Stimulated activated CD4-positive, alpha-beta T cell treated with anti-CD3 and anti-CD28 coated beads, Interleukin-2, amount 100 ng/mL, for 4 hours (primary cell): ENCODE measurements around the gene TECPR2.
"Not testable (repeated sequence)": the region's sequence is repeated elsewhere in the genome, so short reads cannot be mapped to it uniquely, and the experiment has no call there.

ENCODE experiments used
- DNase-seq: peaks from one replicate; pipeline ENCODE4 v3.0.0-alpha.2; 2020; ENCODE audit warnings: low read depth

The TECPR2 gene

GRCh38 chr14:102362545-102363181 lies at the start of gene TECPR2, which contains the start of gene CINP:
Gene TECPR2, plus strand, starts transcription at chr14:102362941. Its CDS starts 13,781 bp downstream, at chr14:102376722.
Gene CINP, minus strand, starts transcription at chr14:102362890. Its CDS starts 39 bp downstream, at chr14:102362851.
- DNase-seq: peak; percentile 95

- DNase-seq: peak; percentile 69
Measured at GRCh38 chr14:102314242-102315011, 48.3 kb upstream of the TECPR2 start.

GRCh38 chr14:102315121-102315520 lies 47.6 kb upstream of the TECPR2 start:
- no peak for DNase-seq

GRCh38 chr14:102316338-102316742 lies 46.4 kb upstream of the TECPR2 start:
- DNase-seq: no peak

GRCh38 chr14:102316743-102317563 lies 45.8 kb upstream of the TECPR2 start:
- DNase-seq: peak; percentile 87

- DNase-seq: no peak
Measured at GRCh38 chr14:102317564-102318248, 45.0 kb upstream of the TECPR2 start.

GRCh38 chr14:102318781-102319276 lies 43.9 kb upstream of the TECPR2 start:
- DNase-seq: no peak

- DNase-seq: peak; percentile 89
Measured at GRCh38 chr14:102319351-102320032, 43.2 kb upstream of the TECPR2 start, which contains the start of gene ZNF839. Gene ZNF839, plus strand, starts transcription at chr14:102319746. Its CDS starts 20 bp downstream, at chr14:102319766.

- peak; percentile 41 for DNase-seq
Measured at GRCh38 chr14:102320033-102320660, 42.6 kb upstream of the TECPR2 start.

- no peak for DNase-seq
Measured at GRCh38 chr14:102320671-102321455, 41.9 kb upstream of the TECPR2 start.

GRCh38 chr14:102321456-102322422 lies 41.0 kb upstream of the TECPR2 start:
- DNase-seq: no peak

- no peak for DNase-seq
Measured at GRCh38 chr14:102323102-102323501, 39.6 kb upstream of the TECPR2 start.

- no peak for DNase-seq
Measured at GRCh38 chr14:102325791-102326345, 36.9 kb upstream of the TECPR2 start.

- no peak for DNase-seq
Measured at GRCh38 chr14:102326583-102326982, 36.2 kb upstream of the TECPR2 start.

GRCh38 chr14:102329381-102329780 lies 33.4 kb upstream of the TECPR2 start:
- not testable (repeated sequence) for DNase-seq

GRCh38 chr14:102330806-102331205 lies 31.9 kb upstream of the TECPR2 start:
- DNase-seq: no peak

GRCh38 chr14:102333390-102333789 lies 29.4 kb upstream of the TECPR2 start:
- no peak for DNase-seq
